Measurements from ENCODE around the gene WNT16. TPM values are rescaled to one million over a fixed set of nuclear protein-coding genes. Genes with fewer than 3 reads are reported as not detected.
A peak's percentile ranks its signal among the peaks of the same experiment; 100 is the strongest.

The WNT16 gene
- total RNA-seq, 1 donor from 2014 or later = not detected

- Mint-ChIP-seq H3K27me3 (peaks cover 37% of the 10 kb centered on the region), H3K4me1 (peaks cover 1% of the 10 kb centered on the region), H3K27ac (no peak overlapping the region), H3K36me3 (ENCODE audit: low read depth) (no peaks in the 10 kb centered on the region), H3K4me3 (no peak overlapping the region), H3K9me3 (no peaks in the 10 kb centered on the region)
- intact Hi-C loops (cut with micrococcal nuclease) = no loop called here
- no peak for DNase-seq
Measured at GRCh38 chr7:121323515-121324302, 5.1 kb upstream of the WNT16 start.

GRCh38 chr7:121327671-121328070 is 1.1 kb upstream of the WNT16 start:
- no peaks in the 10 kb centered on the region for H3K36me3 Mint-ChIP-seq (ENCODE audit: low read depth)
- peaks cover 59% of the 10 kb centered on the region for H3K27me3 Mint-ChIP-seq
- H3K27ac Mint-ChIP-seq = no peak overlapping the region
- H3K9me3 Mint-ChIP-seq = no peaks in the 10 kb centered on the region
- H3K4me3 Mint-ChIP-seq = no peak overlapping the region
- peaks cover 9% of the 10 kb centered on the region for H3K4me1 Mint-ChIP-seq
- no peak for DNase-seq
- intact Hi-C loops (cut with micrococcal nuclease) = loop anchor here (5.0 kb wide), 1 partner anchor 335 kb away; no protein-coding TSS in a partner anchor

- intact Hi-C loops (cut with micrococcal nuclease) = loop anchor here (5.0 to 10.0 kb wide), 2 partner anchors 337 to 665 kb away; no protein-coding TSS in a partner anchor
- H3K4me3 Mint-ChIP-seq = peak overlapping the region; percentile 71
- H3K9me3 Mint-ChIP-seq = no peaks in the 10 kb centered on the region
- DNase-seq = peak; percentile 73
- no peaks in the 10 kb centered on the region for H3K36me3 Mint-ChIP-seq (ENCODE audit: low read depth)
- peaks cover 63% of the 10 kb centered on the region for H3K27me3 Mint-ChIP-seq
- H3K27ac Mint-ChIP-seq = no peak overlapping the region
- peaks cover 9% of the 10 kb centered on the region for H3K4me1 Mint-ChIP-seq
Measured at GRCh38 chr7:121329191-121330052, 622 bp downstream of the WNT16 start.

GRCh38 chr7:121330053-121330833 is 1.4 kb downstream of the WNT16 start:
- Mint-ChIP-seq H3K4me3 (peak overlapping the region; percentile 71), H3K27ac (no peak overlapping the region), H3K4me1 (peaks cover 9% of the 10 kb centered on the region), H3K36me3 (ENCODE audit: low read depth) (no peaks in the 10 kb centered on the region), H3K9me3 (no peaks in the 10 kb centered on the region), H3K27me3 (peaks cover 66% of the 10 kb centered on the region)
- intact Hi-C loops (cut with micrococcal nuclease) = loop anchor here (10.0 kb wide), 1 partner anchor 665 kb away; no protein-coding TSS in a partner anchor
- no peak for DNase-seq

GRCh38 chr7:121331048-121331447 is 2.2 kb downstream of the WNT16 start:
- no peak overlapping the region for H3K27ac Mint-ChIP-seq
- intact Hi-C loops (cut with micrococcal nuclease) = loop anchor here (10.0 kb wide), 1 partner anchor 664 kb away; no protein-coding TSS in a partner anchor
- no peak overlapping the region for H3K4me3 Mint-ChIP-seq
- H3K9me3 Mint-ChIP-seq = no peaks in the 10 kb centered on the region
- H3K36me3 Mint-ChIP-seq (ENCODE audit: low read depth) = no peaks in the 10 kb centered on the region
- H3K27me3 Mint-ChIP-seq = peaks cover 66% of the 10 kb centered on the region
- no peak for DNase-seq
- peaks cover 9% of the 10 kb centered on the region for H3K4me1 Mint-ChIP-seq

GRCh38 chr7:121331574-121331973 is 2.8 kb downstream of the WNT16 start:
- no peak overlapping the region for H3K27ac Mint-ChIP-seq
- intact Hi-C loops (cut with micrococcal nuclease) = loop anchor here (10.0 kb wide), 1 partner anchor 663 kb away; no protein-coding TSS in a partner anchor
- no peak for DNase-seq
- H3K36me3 Mint-ChIP-seq (ENCODE audit: low read depth) = no peaks in the 10 kb centered on the region
- H3K9me3 Mint-ChIP-seq = no peaks in the 10 kb centered on the region
- H3K27me3 Mint-ChIP-seq = peaks cover 66% of the 10 kb centered on the region
- no peak overlapping the region for H3K4me3 Mint-ChIP-seq
- peaks cover 9% of the 10 kb centered on the region for H3K4me1 Mint-ChIP-seq

- no peak overlapping the region for H3K4me3 Mint-ChIP-seq
- H3K9me3 Mint-ChIP-seq = no peaks in the 10 kb centered on the region
- H3K4me1 Mint-ChIP-seq = peaks cover 5% of the 10 kb centered on the region
- H3K27me3 Mint-ChIP-seq = peaks cover 44% of the 10 kb centered on the region
- no peak for DNase-seq
- no peak overlapping the region for H3K27ac Mint-ChIP-seq
- H3K36me3 Mint-ChIP-seq (ENCODE audit: low read depth) = no peaks in the 10 kb centered on the region
- intact Hi-C loops (cut with micrococcal nuclease) = loop anchor here (10.0 kb wide), 1 partner anchor 660 kb away; no protein-coding TSS in a partner anchor
Measured at GRCh38 chr7:121334376-121334775, 5.6 kb downstream of the WNT16 start.

GRCh38 chr7:121334875-121335648 is 6.3 kb downstream of the WNT16 start:
- intact Hi-C loops (cut with micrococcal nuclease) = loop anchor here (5.0 to 10.0 kb wide), 3 partner anchors 58 to 660 kb away; no protein-coding TSS in a partner anchor
- no peak overlapping the region for H3K27ac Mint-ChIP-seq
- peaks cover 4% of the 10 kb centered on the region for H3K4me1 Mint-ChIP-seq
- DNase-seq = no peak
- no peak overlapping the region for H3K4me3 Mint-ChIP-seq
- no peaks in the 10 kb centered on the region for H3K36me3 Mint-ChIP-seq (ENCODE audit: low read depth)
- peaks cover 37% of the 10 kb centered on the region for H3K27me3 Mint-ChIP-seq
- H3K9me3 Mint-ChIP-seq = no peaks in the 10 kb centered on the region

- Mint-ChIP-seq H3K27me3 (peaks cover 25% of the 10 kb centered on the region), H3K9me3 (no peaks in the 10 kb centered on the region), H3K4me3 (no peak overlapping the region), H3K27ac (no peak overlapping the region), H3K36me3 (ENCODE audit: low read depth) (peaks cover 1% of the 10 kb centered on the region), H3K4me1 (no peaks in the 10 kb centered on the region)
- DNase-seq = no peak
- intact Hi-C loops (cut with micrococcal nuclease) = loop anchor here (5.0 to 10.0 kb wide), 3 partner anchors 59 to 658 kb away; no protein-coding TSS in a partner anchor
Measured at GRCh38 chr7:121336579-121336978, 7.8 kb downstream of the WNT16 start.

GRCh38 chr7:121337398-121337797 is 8.6 kb downstream of the WNT16 start:
- DNase-seq = no peak
- H3K4me1 Mint-ChIP-seq = no peaks in the 10 kb centered on the region
- H3K4me3 Mint-ChIP-seq = no peak overlapping the region
- intact Hi-C loops (cut with micrococcal nuclease) = loop anchor here (5.0 to 10.0 kb wide), 3 partner anchors 60 to 657 kb away; no protein-coding TSS in a partner anchor
- H3K27ac Mint-ChIP-seq = no peak overlapping the region
- peaks cover 21% of the 10 kb centered on the region for H3K27me3 Mint-ChIP-seq
- peaks cover 8% of the 10 kb centered on the region for H3K36me3 Mint-ChIP-seq (ENCODE audit: low read depth)
- no peaks in the 10 kb centered on the region for H3K9me3 Mint-ChIP-seq

- no peak overlapping the region for H3K27ac Mint-ChIP-seq
- H3K4me1 Mint-ChIP-seq = no peaks in the 10 kb centered on the region
- no peak for DNase-seq
- peaks cover 12% of the 10 kb centered on the region for H3K36me3 Mint-ChIP-seq (ENCODE audit: low read depth)
- H3K27me3 Mint-ChIP-seq = peaks cover 19% of the 10 kb centered on the region
- H3K4me3 Mint-ChIP-seq = no peak overlapping the region
- H3K9me3 Mint-ChIP-seq = no peaks in the 10 kb centered on the region
- intact Hi-C loops (cut with micrococcal nuclease) = loop anchor here (5.0 to 10.0 kb wide), 3 partner anchors 62 to 656 kb away; no protein-coding TSS in a partner anchor
Measured at GRCh38 chr7:121339082-121339481, 10.3 kb downstream of the WNT16 start.

- intact Hi-C loops (cut with micrococcal nuclease) = no loop called here
- Mint-ChIP-seq H3K27me3 (no peaks in the 10 kb centered on the region), H3K9me3 (no peaks in the 10 kb centered on the region), H3K4me3 (no peak overlapping the region), H3K4me1 (no peaks in the 10 kb centered on the region), H3K27ac (no peak overlapping the region), H3K36me3 (ENCODE audit: low read depth) (peaks cover 22% of the 10 kb centered on the region)
- no peak for DNase-seq
Measured at GRCh38 chr7:121341933-121342332, 13.1 kb downstream of the WNT16 start.

Measured in activated CD4-positive, alpha-beta T cell treated with anti-CD3 and anti-CD28 coated beads, Interleukin-2, amount 10 ng/mL, durations not matched to agents 24 days and 14 days (primary cell).